HepG2 (cell line): ENCODE measurements around the gene NDUFS2. TPM values are rescaled to one million over a fixed set of nuclear protein-coding genes. Genes with fewer than 3 reads are reported as not detected.

Experiments
- CEBPB ChIP-seq: IDR thresholded peaks from 2 replicates; pipeline ENCODE4 v1.6.1; 2011; ENCODE audit warnings: low read depth, low read length, improper control_type of control experiment, borderline replicate concordance
- GATAD2A ChIP-seq: IDR thresholded peaks from 2 replicates; pipeline ENCODE4 v1.6.1; 2016
- JUNB ChIP-seq: sonication (generic); formaldehyde crosslinking; IDR thresholded peaks from 2 replicates; pipeline ENCODE4 v1.8.0; 2022; ENCODE audit warnings: missing genetic modification reagents, mild to moderate bottlenecking, borderline replicate concordance
- KAT2B ChIP-seq: fragments of 150-350 bp; IDR thresholded peaks from 2 replicates; pipeline ENCODE4 v1.6.1; 2014; ENCODE audit warnings: low read depth, low read length, borderline replicate concordance
- KLF6 ChIP-seq: IDR thresholded peaks from 2 replicates; pipeline ENCODE4 v1.8.0; 2016; ENCODE audit warnings: missing biosample characterization, missing genetic modification reagents
- NCOA1 ChIP-seq: sonication (generic); formaldehyde crosslinking; IDR thresholded peaks from 2 replicates; pipeline ENCODE4 v1.9.0; 2021; ENCODE audit warnings: missing genetic modification reagents
- NKX3-1 ChIP-seq: sonication (generic); formaldehyde crosslinking; IDR thresholded peaks from 2 replicates; pipeline ENCODE4 v1.5.0; 2020; ENCODE audit warnings: missing genetic modification reagents
- PLRG1 ChIP-seq: fragments of 450-650 bp; conservative IDR thresholded peaks from 2 replicates; pipeline ENCODE4 v1.6.1; 2016
- PLSCR1 ChIP-seq: sonication (generic); formaldehyde crosslinking; IDR thresholded peaks from 2 replicates; pipeline ENCODE4 v1.5.0; 2020; ENCODE audit warnings: missing genetic modification reagents, mild to moderate bottlenecking, borderline replicate concordance
- PPARG ChIP-seq: conservative IDR thresholded peaks from 2 replicates; pipeline ENCODE4 v1.6.1; 2016; ENCODE audit warnings: missing biosample characterization, missing genetic modification reagents
- SNAPC4 ChIP-seq: sonication (generic); formaldehyde crosslinking; IDR thresholded peaks from 2 replicates; pipeline ENCODE4 v1.4.0; 2020; ENCODE audit warnings: mild to moderate bottlenecking, missing genetic modification reagents
- TBP ChIP-seq: sonication (generic); formaldehyde crosslinking; IDR thresholded peaks from 2 replicates; pipeline ENCODE4 v1.5.0; 2020; ENCODE audit warnings: missing genetic modification reagents
- ZHX2 ChIP-seq, 2 experiments: sonication (generic) in 1 of 2; formaldehyde crosslinking in 1 of 2; IDR thresholded peaks; 2 replicates each; pipeline versions ENCODE4 v1.6.1 to v1.9.0; 2014 to 2022; ENCODE audit warnings: antibody characterized with exemption in 1 of 2, borderline replicate concordance in 1 of 2, inconsistent platforms in 1 of 2, low read depth in 1 of 2, missing genetic modification reagents in 1 of 2
- ZNF704 ChIP-seq: sonication (generic); formaldehyde crosslinking; IDR thresholded peaks from 2 replicates; pipeline ENCODE4 v1.8.1; 2023; ENCODE audit warnings: mild to moderate bottlenecking, inconsistent platforms, moderate library complexity, missing genetic modification reagents, borderline replicate concordance
- ZSCAN12 ChIP-seq: sonication (generic); formaldehyde crosslinking; IDR thresholded peaks from 2 replicates; pipeline ENCODE4 v1.9.0; 2021; ENCODE audit warnings: mild to moderate bottlenecking, missing genetic modification reagents
- polyA plus RNA-seq, 8 experiments: library from polyadenylated mRNA; depleted of rRNA in 3 of 8; stranded (reverse) in 7 of 8; unstranded in 1 of 8; fragments of >200 nt; fragmentation: Illumina TruSeq in 4 of 8; extraction: Trizol in 4 of 8; gene quantifications; 2 replicates each; pipeline versions ENCODE4 v1.2.1 to v1.2.3, GENCODE V29; 2011 to 2016; ENCODE audit warnings: low read depth in 4 of 8, missing spikeins in 1 of 8, mixed read lengths in 1 of 8; ENCODE audit not compliant: insufficient read depth in 1 of 8
- total RNA-seq, 5 experiments: library from RNA; depleted of rRNA; stranded (reverse); fragments of >200 nt; fragmentation: Illumina TruSeq; extraction: Trizol; gene quantifications; 2 replicates each; pipeline ENCODE4 v1.2.3, GENCODE V29; 2016; ENCODE audit warnings: low read depth in 1 of 5

Gene NDUFS2
- total and polyA plus RNA-seq, 2 of the 13 experiments (the other 11 are each of a cell fraction or from before 2014, with no cell fraction given) = 89.9 to 118 TPM

- TF ChIP-seq JUNB (CRISPR knock-in tag) (no peak), ZNF704 (CRISPR knock-in tag) (peak; percentile 12; the same call in 1 of the 2 replicates), KLF6 (CRISPR knock-in tag) (no peak), CEBPB (no peak), PLRG1 (no peak), NKX3-1 (CRISPR knock-in tag) (no peak; the same call in 1 of the 2 replicates), PLSCR1 (CRISPR knock-in tag) (no peak), KAT2B (no peak), ZHX2 (IDR thresholded peaks at IDR 0.05; ENCODE audit: low read depth) (no peak), ZHX2 (CRISPR knock-in tag; IDR thresholded peaks at IDR 0.05; ENCODE audit: borderline replicate concordance) (no peak), TBP (no peak), NCOA1 (CRISPR knock-in tag) (no peak), ZSCAN12 (CRISPR knock-in tag) (no peak), GATAD2A (CRISPR knock-in tag) (peak; percentile 57), SNAPC4 (CRISPR knock-in tag) (peak; percentile 57; the same call in 1 of the 2 replicates), PPARG (CRISPR knock-in tag) (no peak; the same call in 1 of the 2 replicates)
These were observed 36.2 kb upstream of the NDUFS2 start, which contains the start of gene PPOX (continued) for GRCh38 chr1:161165742-161166668.
